Activated naive CD4-positive, alpha-beta T cell treated with anti-CD3 and anti-CD28 coated beads, Interleukin-2, amount 50 U/mL, for 72 hours (primary cell): ENCODE measurements around the gene EFCAB6. TPM values are rescaled to one million over a fixed set of nuclear protein-coding genes. Genes with fewer than 3 reads are reported as not detected.

ENCODE experiments used
- ATAC-seq, 2 donors: fragments of 150-1000 bp; cut with Tn5 transposase; 2 replicates each; pipeline ENCODE4 v1.10.0; 2021; ENCODE audit warnings: mild to moderate bottlenecking in 2 of 2, moderate library complexity in 2 of 2
- DNase-seq, 2 donors: peaks; one replicate each; pipeline ENCODE4 v3.0.0; 2021 to 2022; ENCODE audit warnings: low spot score in 2 of 2
- H3K27ac Mint-ChIP-seq, 2 donors: one replicate each; pipeline ENCODE4 v1.8.0; 2022; ENCODE audit warnings: mild to moderate bottlenecking in 2 of 2, mixed read lengths in 2 of 2
- H3K36me3 Mint-ChIP-seq, 2 donors: one replicate each; pipeline ENCODE4 v1.8.0; 2022; ENCODE audit warnings: mixed read lengths in 2 of 2
- H3K9me3 Mint-ChIP-seq, 2 donors: one replicate each; pipeline ENCODE4 v1.8.0; 2022; ENCODE audit warnings: mixed read lengths in 2 of 2
- total RNA-seq, 2 donors: library from RNA; stranded (reverse); gene quantifications; one replicate each; pipeline ENCODE4 v1.2.3, GENCODE V29; 2022

EFCAB6 gene
- total RNA-seq, 2 donors from 2014 or later, result 0.27 to 0.80 TPM

DNA sequence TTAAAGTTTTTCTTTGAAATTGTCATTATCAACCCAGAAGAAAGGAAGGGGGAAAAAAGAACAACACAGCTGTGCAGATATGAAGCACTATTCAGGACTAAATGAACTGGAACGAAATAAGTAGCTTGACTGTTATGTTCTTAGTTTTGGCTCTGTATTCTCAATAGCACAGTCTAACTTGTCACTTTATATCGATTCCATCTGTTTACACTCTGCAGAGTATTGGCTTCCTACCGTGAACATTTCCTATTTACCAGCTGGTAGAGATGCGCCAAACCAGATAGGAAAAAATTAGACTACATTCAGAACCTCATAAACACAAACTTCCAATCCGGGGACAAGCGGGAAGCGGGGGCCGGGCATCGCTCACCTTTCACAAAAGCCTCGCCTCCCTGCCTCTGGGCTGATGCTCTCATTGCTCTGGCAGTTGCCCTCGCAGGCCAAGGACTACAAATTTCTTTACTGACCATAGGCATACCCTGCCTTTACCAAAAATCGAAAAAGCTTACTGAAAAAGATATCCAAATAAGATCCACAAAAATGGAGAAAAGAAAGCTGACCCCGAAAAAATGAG is 66.2 kb downstream of the EFCAB6 start:
- no peaks in the 10 kb centered on the region for H3K36me3 Mint-ChIP-seq
- no peaks in the 10 kb centered on the region for H3K9me3 Mint-ChIP-seq
- ATAC-seq, result no peak
- H3K27ac Mint-ChIP-seq, result no peak overlapping the region
- no peak for DNase-seq

DNA sequence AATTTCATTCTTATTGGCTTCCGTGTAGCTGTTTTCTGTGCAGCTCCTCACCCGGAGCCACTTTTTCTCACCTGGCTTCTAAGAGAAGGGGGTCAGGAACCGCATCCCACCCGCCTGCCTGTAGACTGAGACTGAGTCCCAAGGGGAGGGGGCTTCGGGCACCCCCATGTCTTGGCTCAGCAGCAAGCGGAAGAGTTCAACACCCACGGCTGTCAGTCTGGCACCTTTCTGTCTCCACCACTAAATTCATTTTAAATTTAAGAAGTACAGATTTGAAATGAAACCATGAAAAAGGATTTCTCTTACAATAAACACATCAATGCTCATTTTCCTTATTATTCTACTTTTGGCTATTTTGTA is 66.7 kb downstream of the EFCAB6 start:
- DNase-seq (no peak), ATAC-seq (no peak)
- H3K27ac Mint-ChIP-seq, result no peak overlapping the region
- no peaks in the 10 kb centered on the region for H3K9me3 Mint-ChIP-seq
- no peaks in the 10 kb centered on the region for H3K36me3 Mint-ChIP-seq

DNA sequence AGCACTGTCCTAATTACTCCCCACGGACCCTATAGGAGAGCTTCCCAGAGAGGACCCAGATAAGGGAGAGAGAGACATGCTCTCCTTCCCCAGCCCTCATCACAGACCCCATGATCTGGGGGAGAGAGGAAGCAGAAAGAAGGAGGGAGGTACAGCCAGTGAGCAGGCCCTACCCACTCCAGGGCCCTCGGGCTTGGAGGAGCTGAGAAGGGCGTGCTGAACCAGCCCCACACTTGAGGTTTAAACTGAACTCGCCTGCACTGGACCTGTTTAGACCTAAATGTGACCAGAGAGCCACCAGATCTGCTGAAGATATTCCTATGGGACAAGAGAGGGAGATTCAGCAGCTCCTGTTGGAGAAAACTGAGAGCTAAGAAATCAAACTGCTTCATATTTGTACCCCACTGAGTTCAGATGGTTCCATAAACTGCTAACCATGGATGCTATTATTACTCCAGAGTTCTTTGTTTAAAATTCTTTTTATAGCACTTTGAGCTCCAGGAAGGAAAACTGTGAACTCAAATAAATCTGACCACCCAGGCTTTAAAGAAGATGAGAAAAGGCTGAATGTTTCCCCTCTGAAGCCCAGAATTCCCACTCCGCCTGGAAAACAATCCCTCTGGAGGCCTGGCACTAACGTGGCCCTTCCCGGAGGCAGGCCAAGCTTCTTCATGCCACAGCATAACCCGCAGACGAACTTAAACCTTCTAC is 67.2 kb downstream of the EFCAB6 start:
- H3K27ac Mint-ChIP-seq, result no peak overlapping the region
- no peaks in the 10 kb centered on the region for H3K36me3 Mint-ChIP-seq
- DNase-seq (no peak), ATAC-seq (no peak)
- no peaks in the 10 kb centered on the region for H3K9me3 Mint-ChIP-seq

DNA sequence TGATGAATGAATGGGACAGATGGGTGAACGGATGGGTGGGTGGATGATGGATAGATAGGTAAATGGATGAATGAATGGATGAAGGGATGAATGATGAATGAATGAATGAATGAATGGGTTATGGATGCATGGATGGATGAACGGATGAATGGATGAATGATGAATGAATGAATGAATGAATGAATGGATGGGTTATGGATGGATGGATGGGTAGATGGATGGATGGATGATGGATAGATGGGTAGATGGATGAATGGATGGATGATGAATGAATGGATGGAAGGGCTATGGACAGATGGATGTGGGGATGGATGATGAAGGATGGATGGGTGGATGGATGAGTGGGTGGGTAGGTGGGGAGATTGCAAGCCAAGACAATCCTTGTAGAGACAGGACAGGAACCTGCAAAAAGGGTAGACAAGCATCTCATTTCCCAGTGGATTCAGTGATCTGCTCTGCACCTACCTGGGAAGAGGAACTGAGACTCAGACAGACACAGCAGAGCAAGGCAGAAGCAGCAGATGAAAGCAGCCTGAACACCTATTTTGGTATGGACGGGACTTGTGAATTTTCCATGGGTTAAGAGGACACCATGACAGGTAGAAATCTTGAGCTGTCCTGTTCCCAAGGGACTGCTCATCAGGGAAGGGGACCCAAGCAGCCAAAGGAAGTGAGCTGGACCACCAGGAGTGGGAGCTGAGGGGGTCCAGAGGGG is 68.0 kb downstream of the EFCAB6 start:
- H3K36me3 Mint-ChIP-seq, result no peaks in the 10 kb centered on the region
- no peak overlapping the region for H3K27ac Mint-ChIP-seq
- ATAC-seq (no peak), DNase-seq (no peak)
- no peaks in the 10 kb centered on the region for H3K9me3 Mint-ChIP-seq

DNA sequence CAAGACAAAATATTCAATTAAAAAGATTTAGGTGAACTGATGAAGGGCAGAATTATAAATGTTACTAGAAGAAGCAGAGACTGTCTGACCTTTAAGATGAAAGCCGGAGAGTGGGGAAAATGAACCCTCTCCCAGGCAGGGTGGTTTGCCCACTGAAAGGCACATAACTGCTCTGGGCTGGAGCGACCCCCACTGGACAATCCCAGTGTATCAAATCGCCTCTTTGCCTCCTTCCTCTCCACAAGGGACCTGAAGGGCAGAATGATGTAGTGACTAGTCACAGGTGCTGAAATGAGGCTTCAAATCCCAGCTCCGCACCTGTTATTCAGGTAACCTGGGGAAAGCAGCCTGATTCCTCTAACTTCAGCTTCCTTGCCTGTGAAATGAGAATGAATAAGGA is 69.0 kb downstream of the EFCAB6 start:
- DNase-seq (no peak), ATAC-seq (no peak)
- no peak overlapping the region for H3K27ac Mint-ChIP-seq
- H3K36me3 Mint-ChIP-seq, result no peaks in the 10 kb centered on the region
- H3K9me3 Mint-ChIP-seq, result no peaks in the 10 kb centered on the region

DNA sequence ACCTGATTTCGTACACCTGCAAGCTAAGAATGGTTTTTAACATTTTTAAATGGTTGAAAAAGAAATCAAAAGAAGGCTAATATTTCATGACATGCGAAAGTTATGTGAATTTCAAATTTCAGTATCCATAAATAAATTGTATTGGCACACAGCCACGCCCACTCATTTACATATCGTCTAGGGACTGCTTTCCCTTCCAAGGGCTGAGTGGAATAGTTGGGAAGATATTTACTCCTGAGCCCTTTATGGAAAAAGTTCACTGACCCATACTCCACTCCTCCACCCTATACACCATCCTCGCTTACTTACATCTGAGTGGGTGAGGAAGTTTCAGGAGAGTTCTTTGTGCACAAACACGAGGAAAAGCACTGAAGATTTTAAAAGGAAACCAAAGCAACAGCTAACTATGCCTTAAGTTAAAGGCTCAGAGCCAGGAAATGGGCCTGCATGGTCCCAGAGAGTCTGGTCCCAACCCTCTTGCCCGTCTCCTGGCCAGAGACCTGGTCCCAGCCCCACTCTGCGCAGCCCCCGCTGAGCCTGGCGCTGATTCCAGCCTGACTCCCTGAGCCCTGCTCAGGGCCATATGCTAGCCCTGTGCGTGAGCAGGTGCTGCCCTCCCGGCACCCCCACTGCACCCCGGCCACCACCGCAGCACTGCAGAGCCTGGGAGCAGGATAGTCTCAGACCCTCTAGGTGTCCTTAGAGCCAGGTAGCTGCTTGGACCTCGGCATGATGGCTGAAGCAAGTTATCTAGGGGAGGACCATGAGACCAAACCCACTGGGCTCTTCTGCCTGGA is 69.8 kb downstream of the EFCAB6 start:
- Mint-ChIP-seq H3K27ac (no peak overlapping the region), H3K9me3 (no peaks in the 10 kb centered on the region), H3K36me3 (no peaks in the 10 kb centered on the region)
- DNase-seq (no peak), ATAC-seq (no peak)

DNA sequence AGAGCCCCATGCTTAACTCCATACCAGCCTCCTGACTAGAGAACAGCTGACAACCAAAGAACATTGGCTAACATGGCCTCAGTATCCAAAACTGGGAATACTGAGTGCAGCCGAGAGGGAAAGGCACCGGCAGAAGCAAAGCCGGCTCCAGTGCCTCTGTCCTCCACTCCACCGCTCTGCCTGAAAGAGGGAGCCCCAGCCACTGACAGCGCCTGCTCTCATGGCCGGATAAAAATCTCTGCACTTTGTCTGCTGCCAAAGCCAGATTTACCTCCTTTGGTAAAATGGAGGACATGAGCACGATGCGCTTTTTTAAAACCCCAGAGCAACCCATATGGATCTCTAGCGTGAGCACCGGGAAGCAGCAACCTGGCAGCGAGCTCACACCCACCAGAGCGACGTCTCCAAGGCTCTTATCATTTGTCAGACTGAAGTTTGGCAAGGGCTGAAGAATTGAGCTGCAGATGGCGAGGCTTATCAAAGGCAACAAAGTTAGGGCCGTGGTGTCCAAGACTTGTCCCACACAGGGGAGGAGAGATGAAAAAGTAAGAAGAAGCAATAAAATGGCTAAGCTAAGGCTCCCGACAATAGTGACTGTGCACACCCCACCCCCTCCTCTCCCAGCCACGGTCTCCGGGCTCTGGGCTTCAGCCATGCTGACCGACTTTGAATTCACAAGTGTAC is 71.4 kb downstream of the EFCAB6 start:
- DNase-seq (no peak), ATAC-seq (no peak)
- Mint-ChIP-seq H3K27ac (no peak overlapping the region), H3K9me3 (no peaks in the 10 kb centered on the region), H3K36me3 (no peaks in the 10 kb centered on the region)

DNA sequence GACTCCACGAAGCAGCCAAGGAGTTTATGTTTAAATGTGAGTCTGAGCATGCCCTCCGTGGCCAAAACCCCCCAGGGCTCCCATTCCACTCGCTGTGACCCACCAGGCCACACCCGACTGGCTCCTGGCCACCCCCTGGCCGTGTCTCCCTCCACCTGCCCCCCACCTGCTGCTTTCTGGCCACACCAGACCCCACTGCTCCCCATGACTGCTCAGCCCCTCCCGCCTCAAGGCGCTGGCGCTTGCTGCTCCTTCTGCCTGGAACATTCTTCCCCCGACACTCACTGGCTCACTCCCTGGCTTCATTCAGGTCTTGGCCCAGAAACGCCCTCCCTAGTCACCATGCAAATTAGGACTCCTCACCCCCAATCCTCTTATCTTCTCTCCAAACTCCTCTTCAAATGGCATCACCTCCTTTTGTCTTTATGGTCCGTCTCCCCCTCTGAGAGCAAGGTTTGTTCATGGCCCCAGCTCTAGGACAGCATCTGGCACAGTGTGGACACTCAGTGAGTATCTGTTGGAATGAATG is 72.2 kb downstream of the EFCAB6 start:
- no peak for ATAC-seq
- no peak for DNase-seq
- Mint-ChIP-seq H3K9me3 (no peaks in the 10 kb centered on the region), H3K36me3 (no peaks in the 10 kb centered on the region), H3K27ac (no peak overlapping the region)

DNA sequence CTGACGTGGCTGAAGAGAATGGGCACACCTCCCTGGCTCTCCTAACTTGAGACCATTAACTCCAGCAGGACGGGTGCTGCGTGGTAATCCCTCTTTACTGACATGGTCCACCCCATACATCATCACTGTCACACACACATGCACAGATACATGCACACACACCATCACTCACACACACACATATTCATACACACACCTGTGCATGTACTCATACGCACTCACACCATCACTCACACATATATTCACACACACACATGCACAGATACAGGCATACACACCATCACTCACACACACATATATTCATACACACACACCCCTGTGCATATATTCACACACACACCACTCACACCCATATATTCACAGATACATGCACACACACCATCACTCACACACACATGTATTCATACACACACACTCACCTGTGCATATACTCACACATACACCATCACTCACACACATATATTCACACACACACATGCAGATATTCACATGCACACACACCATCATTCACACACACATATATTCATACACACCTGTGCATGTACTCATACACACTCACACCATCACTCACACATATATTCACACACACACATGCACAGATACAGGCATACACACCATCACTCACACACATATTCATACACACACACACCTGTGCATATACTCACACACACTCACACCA is 74.8 kb downstream of the EFCAB6 start:
- ATAC-seq (no peak), DNase-seq (no peak)
- H3K27ac Mint-ChIP-seq, result no peak overlapping the region
- H3K36me3 Mint-ChIP-seq, result no peaks in the 10 kb centered on the region
- no peaks in the 10 kb centered on the region for H3K9me3 Mint-ChIP-seq

DNA sequence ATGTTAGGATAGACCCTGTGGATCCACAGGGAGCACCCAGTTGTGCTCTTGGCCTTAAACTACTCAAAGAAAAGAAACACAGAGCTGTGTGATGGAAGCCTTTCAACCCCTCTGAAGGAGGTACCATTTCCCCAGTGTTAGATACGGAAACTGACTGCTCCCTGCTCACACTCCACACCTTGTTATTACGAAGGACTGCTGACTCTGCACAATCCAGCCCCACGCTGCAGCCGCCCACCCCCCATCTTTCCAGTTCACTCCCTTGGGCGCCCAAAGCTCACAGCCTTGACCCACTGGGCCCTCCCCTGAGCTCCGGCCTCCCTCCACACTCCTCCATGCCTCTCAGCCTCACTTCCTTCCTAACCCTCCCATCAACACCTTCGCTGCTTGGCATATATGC is 75.5 kb downstream of the EFCAB6 start:
- no peaks in the 10 kb centered on the region for H3K36me3 Mint-ChIP-seq
- no peaks in the 10 kb centered on the region for H3K9me3 Mint-ChIP-seq
- no peak overlapping the region for H3K27ac Mint-ChIP-seq
- no peak for DNase-seq
- no peak for ATAC-seq

DNA sequence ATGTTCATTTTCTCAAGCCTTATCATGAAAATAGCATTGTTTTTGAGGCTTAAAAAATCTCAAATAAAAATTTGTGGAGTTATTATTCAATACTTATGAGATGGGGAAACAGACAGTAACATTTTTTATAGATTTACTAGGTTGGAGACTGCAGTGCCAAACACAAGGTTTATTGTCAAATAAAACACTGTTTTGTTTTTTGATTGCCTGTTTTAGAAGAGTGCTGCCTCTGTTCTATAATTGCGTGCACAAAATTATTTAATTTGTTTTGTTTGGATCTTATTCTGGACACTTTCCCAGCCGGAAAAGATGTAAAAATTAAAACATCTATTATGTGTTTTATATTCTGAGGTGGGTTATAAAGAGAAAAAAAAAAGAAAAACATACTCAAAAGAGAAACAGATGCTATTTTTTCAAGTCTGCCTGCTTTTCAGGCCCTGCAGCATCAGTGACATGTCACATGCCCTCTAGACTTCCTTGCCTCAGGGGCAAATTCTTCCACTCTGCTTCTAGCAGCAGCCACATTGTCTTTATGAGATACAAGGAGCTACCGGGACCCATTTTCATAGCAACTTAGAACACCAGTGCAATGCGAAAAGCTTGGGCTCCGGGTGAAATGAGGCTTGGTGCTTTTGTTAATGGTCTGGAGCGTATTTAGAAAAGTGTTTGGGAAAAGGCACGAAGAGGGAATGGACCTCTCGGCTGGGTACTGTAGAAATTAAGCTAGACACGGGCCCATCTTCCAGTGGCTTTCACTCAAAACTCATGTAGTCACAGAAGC is 77.5 kb downstream of the EFCAB6 start:
- H3K36me3 Mint-ChIP-seq, result no peaks in the 10 kb centered on the region
- no peak for ATAC-seq
- H3K27ac Mint-ChIP-seq, result no peak overlapping the region
- no peak for DNase-seq
- H3K9me3 Mint-ChIP-seq, result no peaks in the 10 kb centered on the region

DNA sequence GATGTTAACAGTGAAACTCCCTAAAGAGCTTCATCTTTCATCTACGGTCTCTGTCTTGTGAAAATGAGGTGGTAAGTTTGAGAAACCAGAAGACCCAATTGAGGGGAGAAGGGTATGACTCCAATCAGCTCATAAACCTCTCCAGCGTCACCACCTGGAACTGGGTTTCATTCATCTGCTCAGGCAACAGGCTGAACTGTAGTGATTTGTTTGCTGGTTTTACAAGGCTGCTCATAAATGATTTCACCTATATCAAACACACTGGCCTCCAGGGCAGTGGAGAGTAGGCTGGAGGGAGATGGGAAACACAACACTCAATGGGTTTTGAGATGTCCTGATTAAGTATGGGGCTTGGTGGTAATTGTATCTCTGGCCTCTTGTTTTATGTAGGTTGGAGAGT is 79.0 kb downstream of the EFCAB6 start:
- Mint-ChIP-seq H3K36me3 (no peaks in the 10 kb centered on the region), H3K27ac (no peak overlapping the region), H3K9me3 (no peaks in the 10 kb centered on the region)
- DNase-seq (no peak), ATAC-seq (no peak)

DNA sequence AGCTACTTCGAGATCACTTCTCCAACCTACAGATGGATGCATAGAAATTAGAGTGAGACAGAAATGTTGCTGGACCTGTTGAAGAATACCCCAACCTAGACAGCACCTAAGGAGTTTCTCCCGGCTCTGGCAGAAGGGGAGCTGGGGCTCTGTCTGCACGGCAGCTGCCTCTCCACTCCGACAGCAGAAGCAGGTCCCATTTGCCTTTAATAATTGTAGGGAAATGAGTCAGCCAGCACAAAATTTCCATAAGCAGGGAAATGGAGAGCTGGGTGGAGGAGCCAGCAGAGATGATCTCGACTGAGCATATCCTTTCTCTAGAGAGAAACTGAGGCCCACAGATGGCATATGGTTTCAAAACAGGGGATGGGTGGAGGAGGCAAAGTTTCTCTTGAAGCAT is 80.1 kb downstream of the EFCAB6 start:
- peaks cover 0 to 4% of the 10 kb centered on the region in 2 donors for H3K9me3 Mint-ChIP-seq
- H3K36me3 Mint-ChIP-seq, result no peaks in the 10 kb centered on the region
- DNase-seq (no peak), ATAC-seq (no peak)
- H3K27ac Mint-ChIP-seq, result no peak overlapping the region

DNA sequence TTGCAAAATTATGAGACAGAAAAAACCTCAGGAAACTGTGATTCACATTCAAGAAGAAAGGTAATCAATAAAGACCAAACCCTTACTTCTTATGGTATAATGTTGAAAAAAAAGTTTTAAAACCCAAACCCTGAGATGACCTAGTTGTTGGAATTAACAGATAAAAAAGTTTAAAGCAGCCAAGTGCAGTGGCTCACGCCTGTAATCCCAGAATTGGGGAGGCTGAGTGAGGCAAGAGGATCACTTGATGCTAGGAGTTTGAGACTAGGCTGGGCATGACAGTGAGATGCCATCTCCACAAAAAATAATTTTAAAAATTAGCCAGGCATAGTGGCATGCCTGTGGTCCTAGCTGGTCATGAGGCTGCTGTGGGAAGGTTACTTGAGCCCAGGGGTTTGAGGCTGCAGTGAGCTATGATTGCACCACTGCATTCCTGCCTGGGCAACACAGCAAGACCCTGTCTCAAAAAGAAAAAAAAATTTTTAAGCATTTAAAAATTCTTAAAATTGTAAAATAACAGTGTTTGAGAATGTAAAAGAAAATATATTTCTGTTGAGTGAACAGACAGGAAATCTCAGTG is 85.1 kb downstream of the EFCAB6 start:
- Mint-ChIP-seq H3K36me3 (no peaks in the 10 kb centered on the region), H3K9me3 (peaks cover 0 to 4% of the 10 kb centered on the region in 2 donors), H3K27ac (no peak overlapping the region)
- ATAC-seq, result no peak
- DNase-seq, result no peak

DNA sequence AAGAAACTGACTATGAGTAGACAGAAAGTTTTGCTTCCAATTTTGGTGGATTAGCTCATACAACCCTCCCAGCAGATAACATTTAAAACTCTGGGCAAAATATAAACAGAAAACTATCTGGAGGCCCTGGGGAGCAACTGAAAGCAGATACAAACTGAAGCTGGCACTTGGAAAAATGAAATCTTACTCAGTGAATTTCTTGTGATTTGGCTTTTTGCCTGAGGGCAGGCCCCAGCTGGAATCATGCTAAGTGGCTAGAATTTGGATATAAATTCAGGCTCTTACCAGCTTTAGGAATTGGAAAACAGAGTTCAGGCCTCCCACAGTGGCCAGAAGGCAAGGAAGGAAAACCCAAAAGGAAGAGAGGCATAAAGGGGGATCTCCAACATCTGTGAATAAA is 85.8 kb downstream of the EFCAB6 start:
- no peak overlapping the region for H3K27ac Mint-ChIP-seq
- ATAC-seq, result no peak
- peaks cover 0 to 4% of the 10 kb centered on the region in 2 donors for H3K9me3 Mint-ChIP-seq
- no peak for DNase-seq
- no peaks in the 10 kb centered on the region for H3K36me3 Mint-ChIP-seq
